Erythroblast (primary cell): ENCODE data around the gene EHMT1.
"Not testable (repeated sequence)": the region's sequence is repeated elsewhere in the genome, so short reads cannot be mapped to it uniquely, and the experiment has no call there.

Source experiments
- DNase-seq, 2 experiments: peaks; one replicate each; lab custom pipeline; 2025; lab: John Stamatoyannopoulos, UW
- GATA1 ChIP-seq: IDR thresholded peaks from 2 replicates; pipeline ENCODE4 v1.6.1; 2011; ENCODE audit warnings: low read depth, mild to moderate bottlenecking, control low read depth, low read length, moderate library complexity
- POLR2A ChIP-seq: IDR thresholded peaks from 2 replicates; pipeline ENCODE4 v1.6.1; 2011; ENCODE audit warnings: mild to moderate bottlenecking, low read length

Gene EHMT1

GRCh38 chr9:137807721-137808703 lies 189.2 kb downstream of the EHMT1 start:
- no peak for DNase-seq
- no peak for TF ChIP-seq POLR2A
- no peak for TF ChIP-seq GATA1

GRCh38 chr9:137809040-137809576 lies 190.3 kb downstream of the EHMT1 start:
- DNase-seq: no peak
- TF ChIP-seq GATA1: no peak
- no peak for TF ChIP-seq POLR2A

GRCh38 chr9:137809726-137810450 lies 191.1 kb downstream of the EHMT1 start:
- DNase-seq: not testable (repeated sequence)

- no peak for DNase-seq
- no peak for TF ChIP-seq POLR2A
- no peak for TF ChIP-seq GATA1
Observed at GRCh38 chr9:137811283-137811870, 192.6 kb downstream of the EHMT1 start.

GRCh38 chr9:137812356-137813023 lies 193.7 kb downstream of the EHMT1 start:
- TF ChIP-seq GATA1 (no peak), POLR2A (no peak)

GRCh38 chr9:137813167-137813566 lies 194.4 kb downstream of the EHMT1 start:
- DNase-seq: no peak

More at GRCh38 chr9:137812356-137813023, 193.7 kb downstream of the EHMT1 start:
- no peak for DNase-seq

GRCh38 chr9:137813651-137814415 lies 195.0 kb downstream of the EHMT1 start:
- TF ChIP-seq GATA1 (no peak), POLR2A (no peak)
- no peak for DNase-seq

More at GRCh38 chr9:137813167-137813566, 194.4 kb downstream of the EHMT1 start:
- TF ChIP-seq POLR2A: no peak
- no peak for TF ChIP-seq GATA1

- no peak for DNase-seq
- no peak for TF ChIP-seq POLR2A
- no peak for TF ChIP-seq GATA1
Observed at GRCh38 chr9:137814436-137814835, 195.6 kb downstream of the EHMT1 start.

GRCh38 chr9:137814841-137815240 lies 196.0 kb downstream of the EHMT1 start:
- TF ChIP-seq POLR2A (no peak), GATA1 (no peak)
- DNase-seq: no peak

- no peak for DNase-seq
- TF ChIP-seq POLR2A (no peak), GATA1 (no peak)
Observed at GRCh38 chr9:137815256-137816255, 196.8 kb downstream of the EHMT1 start.

GRCh38 chr9:137816531-137817235 lies 197.9 kb downstream of the EHMT1 start:
- no peak for DNase-seq
- TF ChIP-seq POLR2A: no peak
- TF ChIP-seq GATA1: no peak
